Measurements from ENCODE around the gene EN1. TPM values are rescaled to one million over a fixed set of nuclear protein-coding genes. Genes with fewer than 3 reads are reported as not detected.

EN1 gene
- polyA plus RNA-seq, 2 of the 4 experiments (the other 2 are of a cell fraction), result 0.06 to 0.92 TPM

GRCh38 chr2:118837067-118837466, 10.4 kb downstream of the EN1 start:
- ChIA-PET CTCF (no interaction called here), POLR2A (no interaction called here)
- Histone ChIP-seq H3K27ac (no peak overlapping the region), H3K4me1 (peaks cover 6% of the 10 kb centered on the region; the same call in 1 of the 3 replicates), H3K9me3 (no peaks in the 10 kb centered on the region), H3K4me3 (no peak overlapping the region), H3K4me2 (no peak overlapping the region; the same call in 2 of the 3 replicates)
- 89% methylated on average over 6 of the region's 9 CpGs for whole genome bisulfite sequencing (ENCODE audit: missing lambda C conversion rate)
- ATAC-seq (no peak), FAIRE-seq (no peak), DNase-seq (ENCODE audit: low read depth in 1 of 2, low spot score in 1 of 2) (no peak)
- no peak for TF ChIP-seq CBX2 (IDR thresholded peaks at IDR 0.05; ENCODE audit: borderline replicate concordance, low read depth)
- TF ChIP-seq, protein P1, sequence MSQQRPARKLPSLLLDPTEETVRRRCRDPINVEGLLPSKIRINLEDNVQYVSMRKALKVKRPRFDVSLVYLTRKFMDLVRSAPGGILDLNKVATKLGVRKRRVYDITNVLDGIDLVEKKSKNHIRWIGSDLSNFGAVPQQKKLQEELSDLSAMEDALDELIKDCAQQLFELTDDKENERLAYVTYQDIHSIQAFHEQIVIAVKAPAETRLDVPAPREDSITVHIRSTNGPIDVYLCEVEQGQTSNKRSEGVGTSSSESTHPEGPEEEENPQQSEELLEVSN (IDR thresholded peaks at IDR 0.05; ENCODE audit: borderline replicate concordance, low read depth), result no peak
- no peak for TF ChIP-seq ZSCAN20 (CRISPR knock-in tag; IDR thresholded peaks at IDR 0.05)
- no peak for TF ChIP-seq USF2 (IDR thresholded peaks at IDR 0.05)
- TF ChIP-seq CHD2 (IDR thresholded peaks at IDR 0.05; ENCODE audit: low read length, partially characterized antibody), result no peak
- TF ChIP-seq CTCF (IDR thresholded peaks at IDR 0.05), result no peak
- TF ChIP-seq ZNF302 (CRISPR knock-in tag; IDR thresholded peaks at IDR 0.05), result no peak
- no peak for TF ChIP-seq POLR2A (IDR thresholded peaks at IDR 0.05; ENCODE audit: low read length)
- no peak for TF ChIP-seq HDAC2 (IDR thresholded peaks at IDR 0.05)
- no peak for TF ChIP-seq POLR2AphosphoS2 (conservative IDR thresholded peaks at IDR 0.05; ENCODE audit: low read length)
- TF ChIP-seq, protein P2, sequence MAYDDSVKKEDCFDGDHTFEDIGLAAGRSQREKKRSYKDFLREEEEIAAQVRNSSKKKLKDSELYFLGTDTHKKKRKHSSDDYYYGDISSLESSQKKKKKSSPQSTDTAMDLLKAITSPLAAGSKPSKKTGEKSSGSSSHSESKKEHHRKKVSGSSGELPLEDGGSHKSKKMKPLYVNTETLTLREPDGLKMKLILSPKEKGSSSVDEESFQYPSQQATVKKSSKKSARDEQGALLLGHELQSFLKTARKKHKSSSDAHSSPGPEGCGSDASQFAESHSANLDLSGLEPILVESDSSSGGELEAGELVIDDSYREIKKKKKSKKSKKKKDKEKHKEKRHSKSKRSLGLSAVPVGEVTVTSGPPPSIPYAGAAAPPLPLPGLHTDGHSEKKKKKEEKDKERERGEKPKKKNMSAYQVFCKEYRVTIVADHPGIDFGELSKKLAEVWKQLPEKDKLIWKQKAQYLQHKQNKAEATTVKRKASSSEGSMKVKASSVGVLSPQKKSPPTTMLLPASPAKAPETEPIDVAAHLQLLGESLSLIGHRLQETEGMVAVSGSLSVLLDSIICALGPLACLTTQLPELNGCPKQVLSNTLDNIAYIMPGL (CRISPR knock-in tag; IDR thresholded peaks at IDR 0.05; ENCODE audit: borderline replicate concordance), result no peak
- TF ChIP-seq RAD21 (conservative IDR thresholded peaks at IDR 0.05 in 1 of 2, IDR thresholded peaks at IDR 0.05 in 1 of 2), result no peak
- no peak for TF ChIP-seq NPAS2 (CRISPR knock-in tag; IDR thresholded peaks at IDR 0.05; ENCODE audit: borderline replicate concordance)
- TF ChIP-seq CEBPB (IDR thresholded peaks at IDR 0.05), result no peak
- TF ChIP-seq, protein P3, sequence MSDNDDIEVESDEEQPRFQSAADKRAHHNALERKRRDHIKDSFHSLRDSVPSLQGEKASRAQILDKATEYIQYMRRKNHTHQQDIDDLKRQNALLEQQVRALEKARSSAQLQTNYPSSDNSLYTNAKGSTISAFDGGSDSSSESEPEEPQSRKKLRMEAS (IDR thresholded peaks at IDR 0.05), result no peak

- ATAC-seq (peak in 1 of 2 experiments; percentile 35; a peak in 1 of 6 replicates), DNase-seq (ENCODE audit: low read depth in 1 of 2, low spot score in 1 of 2) (no peak), FAIRE-seq (no peak)
- ChIA-PET CTCF (no interaction called here), POLR2A (interaction anchor here (1.2 kb wide), 1 partner anchor 12 kb away, joined by 5 read pairs; no protein-coding TSS in a partner anchor)
- Histone ChIP-seq H3K4me1 (peaks cover 6% of the 10 kb centered on the region; the same call in 1 of the 3 replicates), H3K9me3 (no peaks in the 10 kb centered on the region), H3K4me3 (peak overlapping the region; percentile 54), H3K4me2 (peak overlapping the region; percentile 76), H3K27ac (peak overlapping the region; percentile 69 to 91)
- no peak for TF ChIP-seq KDM1A (IDR thresholded peaks at IDR 0.05; ENCODE audit: low read depth)
- TF ChIP-seq ESRRA (IDR thresholded peaks at IDR 0.05; ENCODE audit: borderline replicate concordance, low read length), result peak; percentile 45; the same call in 1 of the 2 replicates
- WGBS (ENCODE audit: missing lambda C conversion rate), result 62% methylated on average over 8 of the region's 8 CpGs
These were observed 11.0 kb downstream of the EN1 start for GRCh38 chr2:118836411-118836930.

Measured in A549 (cell line).